OCI-LY7 (cell line): ENCODE data around the gene NELFCD.

Experiments
- EZH2phosphoT487 ChIP-seq: fragments of 200-600 bp; sonication (generic); IDR thresholded peaks from 2 replicates; pipeline ENCODE4 v1.6.1; 2018; ENCODE audit warnings: low read depth, borderline replicate concordance, mild to moderate bottlenecking, mixed run types, antibody characterized with exemption, low read length, moderate library complexity, mixed read lengths
- TF ChIP-seq, protein P1 (sequence below): fragments of 200-600 bp; sonication (generic); conservative IDR thresholded peaks from 2 replicates; pipeline ENCODE4 v1.5.1; 2014; ENCODE audit warnings: mild to moderate bottlenecking, antibody characterized with exemption, low read length, moderate library complexity, mixed read lengths

DNA sequence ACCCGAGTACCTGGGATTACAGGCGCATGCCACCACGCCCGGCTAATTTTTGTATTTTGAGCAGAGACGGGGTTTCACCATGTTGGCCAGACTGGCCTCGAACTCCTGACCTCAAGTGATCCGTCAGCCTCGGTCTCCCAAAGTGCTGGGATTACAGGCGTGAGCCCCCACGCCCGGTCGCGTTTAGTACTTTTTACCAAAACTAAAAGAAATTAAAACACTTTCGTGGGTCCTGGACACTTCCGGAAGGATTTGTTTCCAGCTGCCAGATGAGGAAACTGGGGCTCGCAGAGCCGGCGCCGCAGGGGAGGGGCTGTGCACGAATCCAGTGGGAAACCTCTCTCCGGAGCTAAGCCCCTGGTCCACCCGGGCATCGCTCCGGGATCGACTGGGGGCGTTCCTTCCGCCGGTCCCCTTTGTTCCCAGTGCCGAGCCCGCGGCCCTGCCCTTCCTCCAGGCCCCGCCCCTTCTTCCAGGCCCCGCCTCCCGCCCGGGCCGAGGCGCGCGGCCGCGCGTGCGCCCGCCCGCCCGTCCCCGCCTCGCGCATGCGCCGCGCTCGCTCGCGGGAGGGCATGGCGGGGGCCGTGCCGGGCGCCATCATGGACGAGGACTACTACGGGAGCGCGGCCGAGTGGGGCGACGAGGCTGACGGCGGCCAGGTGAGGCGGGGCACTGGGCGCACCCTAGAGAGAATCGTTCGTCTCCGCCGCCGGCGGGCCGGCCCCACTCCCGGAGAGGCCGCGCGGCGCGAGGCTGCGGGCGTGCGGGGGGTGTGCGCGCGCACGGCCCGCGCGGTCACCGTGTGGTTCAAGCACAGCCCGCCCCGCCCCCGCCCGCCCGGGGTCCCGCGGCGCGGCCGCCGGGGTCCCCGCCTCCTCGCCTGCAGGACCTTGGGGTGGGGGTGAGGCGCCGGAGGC is at the start of gene NELFCD:
- TF ChIP-seq, protein P1, sequence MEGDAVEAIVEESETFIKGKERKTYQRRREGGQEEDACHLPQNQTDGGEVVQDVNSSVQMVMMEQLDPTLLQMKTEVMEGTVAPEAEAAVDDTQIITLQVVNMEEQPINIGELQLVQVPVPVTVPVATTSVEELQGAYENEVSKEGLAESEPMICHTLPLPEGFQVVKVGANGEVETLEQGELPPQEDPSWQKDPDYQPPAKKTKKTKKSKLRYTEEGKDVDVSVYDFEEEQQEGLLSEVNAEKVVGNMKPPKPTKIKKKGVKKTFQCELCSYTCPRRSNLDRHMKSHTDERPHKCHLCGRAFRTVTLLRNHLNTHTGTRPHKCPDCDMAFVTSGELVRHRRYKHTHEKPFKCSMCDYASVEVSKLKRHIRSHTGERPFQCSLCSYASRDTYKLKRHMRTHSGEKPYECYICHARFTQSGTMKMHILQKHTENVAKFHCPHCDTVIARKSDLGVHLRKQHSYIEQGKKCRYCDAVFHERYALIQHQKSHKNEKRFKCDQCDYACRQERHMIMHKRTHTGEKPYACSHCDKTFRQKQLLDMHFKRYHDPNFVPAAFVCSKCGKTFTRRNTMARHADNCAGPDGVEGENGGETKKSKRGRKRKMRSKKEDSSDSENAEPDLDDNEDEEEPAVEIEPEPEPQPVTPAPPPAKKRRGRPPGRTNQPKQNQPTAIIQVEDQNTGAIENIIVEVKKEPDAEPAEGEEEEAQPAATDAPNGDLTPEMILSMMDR: no peak
- TF ChIP-seq EZH2phosphoT487: no peak
